ENCODE results near the gene NSG2.
"Not testable (repeated sequence)": the region's sequence is repeated elsewhere in the genome, so short reads cannot be mapped to it uniquely, and the experiment has no call there.

Gene NSG2

GRCh38 chr5:174106997-174107655 lies 61.6 kb downstream of the NSG2 start:
- no peak for DNase-seq

- no peak for DNase-seq
Observed at GRCh38 chr5:174108745-174109144, 63.2 kb downstream of the NSG2 start.

GRCh38 chr5:174109698-174110260 lies 64.3 kb downstream of the NSG2 start:
- no peak for DNase-seq

GRCh38 chr5:174110310-174110709 lies 64.8 kb downstream of the NSG2 start:
- no peak for DNase-seq

- DNase-seq, result no peak
Observed at GRCh38 chr5:174111287-174111973, 65.9 kb downstream of the NSG2 start.

GRCh38 chr5:174115226-174115625 lies 69.7 kb downstream of the NSG2 start:
- no peak for DNase-seq

GRCh38 chr5:174118823-174119467 lies 73.4 kb downstream of the NSG2 start:
- no peak for DNase-seq

GRCh38 chr5:174119468-174119881 lies 74.0 kb downstream of the NSG2 start:
- no peak for DNase-seq

GRCh38 chr5:174120401-174121005 lies 75.0 kb downstream of the NSG2 start:
- DNase-seq, result no peak

GRCh38 chr5:174134545-174134944 lies 89.0 kb downstream of the NSG2 start:
- DNase-seq, result no peak

- DNase-seq, result no peak
Observed at GRCh38 chr5:174139623-174140022, 94.1 kb downstream of the NSG2 start.

- DNase-seq, result no peak
Observed at GRCh38 chr5:174140452-174141020, 95.0 kb downstream of the NSG2 start.

- DNase-seq, result no peak
Observed at GRCh38 chr5:174141398-174141797, 95.9 kb downstream of the NSG2 start.

- DNase-seq, result no peak
Observed at GRCh38 chr5:174145091-174145490, 99.6 kb downstream of the NSG2 start.

- no peak for DNase-seq
Observed at GRCh38 chr5:174145821-174146220, 100.3 kb downstream of the NSG2 start.

GRCh38 chr5:174146556-174146955 lies 101.0 kb downstream of the NSG2 start:
- no peak for DNase-seq

GRCh38 chr5:174147012-174147411 lies 101.5 kb downstream of the NSG2 start:
- DNase-seq, result not testable (repeated sequence)

- no peak for DNase-seq
Observed at GRCh38 chr5:174147551-174147950, 102.0 kb downstream of the NSG2 start.

GRCh38 chr5:174148721-174149120 lies 103.2 kb downstream of the NSG2 start:
- DNase-seq, result no peak

GRCh38 chr5:174149426-174149825 lies 103.9 kb downstream of the NSG2 start:
- DNase-seq, result no peak

- DNase-seq, result no peak
Observed at GRCh38 chr5:174149989-174150388, 104.5 kb downstream of the NSG2 start.

- DNase-seq, result no peak
Observed at GRCh38 chr5:174151599-174152181, 106.2 kb downstream of the NSG2 start.

- DNase-seq, result no peak
Observed at GRCh38 chr5:174154559-174154958, 109.1 kb downstream of the NSG2 start.

All from activated CD8-positive, alpha-beta memory T cell treated with anti-CD3 and anti-CD28 coated beads, Interleukin-2, amount 50 U/mL, for 4 hours (primary cell).